ENCODE measurements around the gene AKR1C8.
"Not testable (repeated sequence)": the region's sequence is repeated elsewhere in the genome, so short reads cannot be mapped to it uniquely, and the experiment has no call there.

AKR1C8 gene

GRCh38 chr10:5184987-5185775 is at the start of gene AKR1C8:
Gene AKR1C8 (minus strand): TSS chr10:5185150. CDS start chr10:5185104, 46 bp downstream.
- DNase-seq, result no peak

- peak; percentile 76 to 92 (median 87) for DNase-seq
These were observed 49.3 kb upstream of the AKR1C8 start for GRCh38 chr10:5234106-5234860.

- DNase-seq, result no peak
These were observed 48.4 kb upstream of the AKR1C8 start for GRCh38 chr10:5233324-5233723.

- no peak for DNase-seq
These were observed 44.1 kb upstream of the AKR1C8 start for GRCh38 chr10:5229019-5229418.

- not testable (repeated sequence) for DNase-seq
These were observed 38.0 kb upstream of the AKR1C8 start for GRCh38 chr10:5222942-5223341.

- DNase-seq, result no peak
These were observed 34.3 kb upstream of the AKR1C8 start for GRCh38 chr10:5219262-5219661.

- no peak for DNase-seq
These were observed 31.9 kb upstream of the AKR1C8 start for GRCh38 chr10:5216801-5217200.

- DNase-seq, result no peak
These were observed 27.0 kb upstream of the AKR1C8 start for GRCh38 chr10:5211696-5212536.

- DNase-seq, result peak in 1 of 3 donors; percentile 2
These were observed 25.3 kb upstream of the AKR1C8 start for GRCh38 chr10:5210261-5210660.

GRCh38 chr10:5209776-5210175 is 24.8 kb upstream of the AKR1C8 start:
- DNase-seq, result not testable (repeated sequence)

- no peak for DNase-seq
These were observed 21.8 kb upstream of the AKR1C8 start for GRCh38 chr10:5206799-5207198.

- DNase-seq, result no peak
These were observed 14.4 kb upstream of the AKR1C8 start for GRCh38 chr10:5199398-5199797.

- no peak for DNase-seq
These were observed 13.4 kb upstream of the AKR1C8 start for GRCh38 chr10:5198386-5198785.

GRCh38 chr10:5196702-5197113 is 11.8 kb upstream of the AKR1C8 start, which contains the start of gene AKR1C4:
Gene AKR1C4 (plus strand): TSS chr10:5196837. CDS start chr10:5196868, 31 bp downstream.
- DNase-seq, result no peak

- no peak for DNase-seq
These were observed 10.9 kb upstream of the AKR1C8 start for GRCh38 chr10:5195727-5196374.

GRCh38 chr10:5194431-5194830 is 9.5 kb upstream of the AKR1C8 start:
- DNase-seq, result no peak

GRCh38 chr10:5188358-5188757 is 3.4 kb upstream of the AKR1C8 start:
- DNase-seq, result no peak

GRCh38 chr10:5187867-5188266 is 2.9 kb upstream of the AKR1C8 start:
- no peak for DNase-seq

GRCh38 chr10:5183923-5184322 is 1.0 kb downstream of the AKR1C8 start:
- no peak for DNase-seq

- not testable (repeated sequence) for DNase-seq
These were observed 4.4 kb downstream of the AKR1C8 start for GRCh38 chr10:5180503-5180902.

- not testable (repeated sequence) for DNase-seq
These were observed 9.4 kb downstream of the AKR1C8 start for GRCh38 chr10:5175581-5175980.

GRCh38 chr10:5168897-5169420 is 16.0 kb downstream of the AKR1C8 start:
- no peak for DNase-seq
